Measurements from ENCODE around the gene CDH16.
"Not testable (repeated sequence)": the region's sequence is repeated elsewhere in the genome, so short reads cannot be mapped to it uniquely, and the experiment has no call there.

The CDH16 gene

DNA sequence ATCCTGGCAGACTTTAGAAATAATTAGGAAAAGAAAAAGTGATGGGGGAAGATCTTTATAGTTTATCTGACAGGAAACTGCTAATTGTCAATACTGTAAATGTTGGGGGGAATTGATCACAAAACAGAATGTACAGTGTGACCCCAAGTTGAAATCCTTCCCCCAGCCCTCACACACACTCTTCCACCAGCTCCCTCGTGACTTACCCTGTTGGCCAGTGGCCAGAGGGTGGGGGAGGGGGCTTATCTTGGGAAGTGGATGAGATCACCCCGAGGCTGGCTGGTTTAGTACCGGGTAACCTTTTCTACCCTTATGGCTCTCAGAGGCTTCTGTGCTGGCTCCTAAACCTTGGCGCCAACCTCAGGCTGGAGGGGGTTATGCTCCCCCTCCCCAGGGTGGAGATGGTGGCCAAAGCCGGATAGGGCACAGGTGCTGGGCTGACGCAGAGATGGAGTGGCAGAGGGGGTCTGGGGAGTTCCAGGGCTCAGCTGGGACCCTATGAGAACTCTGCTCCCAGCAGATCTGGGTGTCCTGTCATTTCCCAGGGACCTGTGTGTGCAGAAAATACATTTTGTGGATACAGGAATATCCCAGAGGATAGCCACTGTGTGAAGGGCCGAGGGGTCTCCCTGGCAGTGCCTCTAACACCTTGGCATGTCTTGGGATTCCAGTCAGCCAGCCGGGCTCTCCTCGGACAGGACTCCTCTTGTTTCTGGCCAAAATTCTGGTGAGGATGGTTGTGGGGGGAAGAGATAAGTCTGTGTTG, 18.6 kb downstream of the CDH16 start:
- H3K4me3 ChIP-seq (ENCODE audit: low read length): no peak overlapping the region
- no peak overlapping the region for H3K4me2 ChIP-seq (ENCODE audit: low read length)
- no peak overlapping the region for H3K9ac ChIP-seq (ENCODE audit: low read length)
- H3K36me3 ChIP-seq (replicated peaks; ENCODE audit: low read depth, low read length): no peaks in the 10 kb centered on the region
- H3K79me2 ChIP-seq (ENCODE audit: low read length): no peaks in the 10 kb centered on the region
- no peaks in the 10 kb centered on the region for H4K20me1 ChIP-seq (ENCODE audit: insufficient read depth, low read length)
- H3K27ac ChIP-seq (ENCODE audit: low read length): no peak overlapping the region
- H3K27me3 ChIP-seq (ENCODE audit: low read depth, low read length): no peaks in the 10 kb centered on the region
- no peak for TF ChIP-seq EZH2phosphoT487 (IDR thresholded peaks at IDR 0.05; ENCODE audit: low read depth)
- TF ChIP-seq, protein P1, sequence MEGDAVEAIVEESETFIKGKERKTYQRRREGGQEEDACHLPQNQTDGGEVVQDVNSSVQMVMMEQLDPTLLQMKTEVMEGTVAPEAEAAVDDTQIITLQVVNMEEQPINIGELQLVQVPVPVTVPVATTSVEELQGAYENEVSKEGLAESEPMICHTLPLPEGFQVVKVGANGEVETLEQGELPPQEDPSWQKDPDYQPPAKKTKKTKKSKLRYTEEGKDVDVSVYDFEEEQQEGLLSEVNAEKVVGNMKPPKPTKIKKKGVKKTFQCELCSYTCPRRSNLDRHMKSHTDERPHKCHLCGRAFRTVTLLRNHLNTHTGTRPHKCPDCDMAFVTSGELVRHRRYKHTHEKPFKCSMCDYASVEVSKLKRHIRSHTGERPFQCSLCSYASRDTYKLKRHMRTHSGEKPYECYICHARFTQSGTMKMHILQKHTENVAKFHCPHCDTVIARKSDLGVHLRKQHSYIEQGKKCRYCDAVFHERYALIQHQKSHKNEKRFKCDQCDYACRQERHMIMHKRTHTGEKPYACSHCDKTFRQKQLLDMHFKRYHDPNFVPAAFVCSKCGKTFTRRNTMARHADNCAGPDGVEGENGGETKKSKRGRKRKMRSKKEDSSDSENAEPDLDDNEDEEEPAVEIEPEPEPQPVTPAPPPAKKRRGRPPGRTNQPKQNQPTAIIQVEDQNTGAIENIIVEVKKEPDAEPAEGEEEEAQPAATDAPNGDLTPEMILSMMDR (IDR thresholded peaks at IDR 0.05; ENCODE audit: low read depth, low read length): no peak
- H3K4me1 ChIP-seq (ENCODE audit: low read length): no peaks in the 10 kb centered on the region
- no peaks in the 10 kb centered on the region for H3K9me3 ChIP-seq (ENCODE audit: insufficient read depth, low read length)
- H2AFZ ChIP-seq (ENCODE audit: low read depth, low read length): no peak overlapping the region

DNA sequence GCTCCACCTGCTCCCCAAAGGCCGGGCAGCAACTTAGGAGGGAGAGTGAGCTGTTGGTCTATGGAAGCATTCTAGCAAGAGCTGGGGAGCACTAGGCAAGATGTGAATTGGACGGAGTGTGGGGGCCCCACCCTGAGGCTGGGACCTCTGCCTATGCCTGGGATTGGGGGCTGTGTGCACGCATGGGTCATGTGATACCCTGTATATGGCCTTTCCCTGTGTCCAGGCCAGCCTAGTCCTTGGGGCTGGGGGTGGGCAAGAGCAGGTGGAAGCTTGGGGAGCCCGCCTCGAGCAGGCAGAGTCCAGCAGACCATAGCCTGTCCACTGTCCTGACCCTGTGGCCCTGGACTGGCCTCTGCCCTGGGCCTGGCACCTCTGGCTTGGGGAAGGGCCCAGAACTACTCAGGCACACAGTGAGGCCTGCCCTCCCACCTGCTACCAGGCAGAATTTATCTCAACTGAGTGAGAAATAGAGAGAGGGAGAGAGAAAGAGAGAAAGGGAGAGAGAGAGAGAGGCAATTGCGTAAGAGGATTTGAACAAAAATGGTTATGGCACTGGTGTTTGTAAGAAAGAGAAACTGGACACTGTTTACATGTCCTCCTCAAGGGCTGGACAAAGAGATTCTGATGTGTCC, 19.3 kb downstream of the CDH16 start:
- Histone ChIP-seq H3K27ac (ENCODE audit: low read length) (no peak overlapping the region), H3K4me2 (ENCODE audit: low read length) (no peak overlapping the region), H3K4me1 (ENCODE audit: low read length) (no peaks in the 10 kb centered on the region), H3K9ac (ENCODE audit: low read length) (no peak overlapping the region), H3K36me3 (replicated peaks; ENCODE audit: low read depth, low read length) (no peaks in the 10 kb centered on the region), H3K4me3 (ENCODE audit: low read length) (no peak overlapping the region), H3K9me3 (ENCODE audit: insufficient read depth, low read length) (no peaks in the 10 kb centered on the region), H3K27me3 (ENCODE audit: low read depth, low read length) (no peaks in the 10 kb centered on the region), H2AFZ (ENCODE audit: low read depth, low read length) (no peak overlapping the region), H3K79me2 (ENCODE audit: low read length) (no peaks in the 10 kb centered on the region), H4K20me1 (ENCODE audit: insufficient read depth, low read length) (no peaks in the 10 kb centered on the region)
- TF ChIP-seq, protein P1 (IDR thresholded peaks at IDR 0.05; ENCODE audit: low read depth, low read length): no peak
- no peak for TF ChIP-seq EZH2phosphoT487 (IDR thresholded peaks at IDR 0.05; ENCODE audit: low read depth)

DNA sequence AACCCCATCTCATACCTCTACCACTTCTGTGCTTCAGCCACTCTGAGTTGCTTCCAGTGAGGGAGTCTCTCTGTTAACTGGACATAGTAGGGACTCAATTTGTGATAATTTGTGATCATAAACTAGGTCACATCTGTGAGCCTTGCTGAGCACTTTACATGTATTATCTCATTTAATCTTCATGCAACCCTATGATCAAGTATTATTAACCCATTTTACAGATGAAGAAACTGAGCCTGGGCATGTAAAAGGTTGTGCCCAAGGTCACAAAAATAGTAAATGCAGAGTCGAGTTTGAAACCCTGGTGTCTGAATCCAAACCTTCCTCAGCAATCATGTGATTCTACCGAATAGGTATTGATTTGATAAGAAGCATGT, 19.8 kb downstream of the CDH16 start:
- H3K9me3 ChIP-seq (ENCODE audit: insufficient read depth, low read length): no peaks in the 10 kb centered on the region
- no peaks in the 10 kb centered on the region for H3K79me2 ChIP-seq (ENCODE audit: low read length)
- TF ChIP-seq, protein P1 (IDR thresholded peaks at IDR 0.05; ENCODE audit: low read depth, low read length): no peak
- TF ChIP-seq EZH2phosphoT487 (IDR thresholded peaks at IDR 0.05; ENCODE audit: low read depth): no peak
- no peaks in the 10 kb centered on the region for H3K27me3 ChIP-seq (ENCODE audit: low read depth, low read length)
- no peak overlapping the region for H3K27ac ChIP-seq (ENCODE audit: low read length)
- no peaks in the 10 kb centered on the region for H3K36me3 ChIP-seq (replicated peaks; ENCODE audit: low read depth, low read length)
- no peaks in the 10 kb centered on the region for H4K20me1 ChIP-seq (ENCODE audit: insufficient read depth, low read length)
- no peak overlapping the region for H3K9ac ChIP-seq (ENCODE audit: low read length)
- no peak overlapping the region for H2AFZ ChIP-seq (ENCODE audit: low read depth, low read length)
- no peak overlapping the region for H3K4me2 ChIP-seq (ENCODE audit: low read length)
- no peaks in the 10 kb centered on the region for H3K4me1 ChIP-seq (ENCODE audit: low read length)
- no peak overlapping the region for H3K4me3 ChIP-seq (ENCODE audit: low read length)

GRCh38 chr16:66898207-66898606, 20.5 kb downstream of the CDH16 start:
- Histone ChIP-seq H3K27me3 (ENCODE audit: low read depth, low read length) (no peaks in the 10 kb centered on the region), H3K36me3 (replicated peaks; ENCODE audit: low read depth, low read length) (no peaks in the 10 kb centered on the region), H3K4me2 (ENCODE audit: low read length) (no peak overlapping the region), H2AFZ (ENCODE audit: low read depth, low read length) (no peak overlapping the region), H3K9ac (ENCODE audit: low read length) (no peak overlapping the region), H4K20me1 (ENCODE audit: insufficient read depth, low read length) (no peaks in the 10 kb centered on the region), H3K4me1 (ENCODE audit: low read length) (no peaks in the 10 kb centered on the region), H3K4me3 (ENCODE audit: low read length) (no peak overlapping the region), H3K27ac (ENCODE audit: low read length) (no peak overlapping the region), H3K9me3 (ENCODE audit: insufficient read depth, low read length) (no peaks in the 10 kb centered on the region), H3K79me2 (ENCODE audit: low read length) (no peaks in the 10 kb centered on the region)
- no peak for TF ChIP-seq EZH2phosphoT487 (IDR thresholded peaks at IDR 0.05; ENCODE audit: low read depth)

- not testable (repeated sequence) for H3K79me2 ChIP-seq (ENCODE audit: low read length); H2AFZ ChIP-seq (ENCODE audit: low read depth, low read length); H3K4me1 ChIP-seq (ENCODE audit: low read length); H3K27me3 ChIP-seq (ENCODE audit: low read depth, low read length); H3K27ac ChIP-seq (ENCODE audit: low read length); H3K4me3 ChIP-seq (ENCODE audit: low read length); H3K9me3 ChIP-seq (ENCODE audit: insufficient read depth, low read length); H3K36me3 ChIP-seq (replicated peaks; ENCODE audit: low read depth, low read length); H4K20me1 ChIP-seq (ENCODE audit: insufficient read depth, low read length); H3K9ac ChIP-seq (ENCODE audit: low read length); H3K4me2 ChIP-seq (ENCODE audit: low read length)
These were observed 22.0 kb downstream of the CDH16 start for GRCh38 chr16:66896682-66897081.
